ENCODE results near the gene PAAF1. TPM values are rescaled to one million over a fixed set of nuclear protein-coding genes. Genes with fewer than 3 reads are reported as not detected.

Gene PAAF1
- total RNA-seq, 1 donor from 2014 or later: 38.6 TPM

- Mint-ChIP-seq H3K27ac (no peak overlapping the region), H3K36me3 (peaks cover 21% of the 10 kb centered on the region), H3K4me3 (no peak overlapping the region), H3K9me3 (no peaks in the 10 kb centered on the region), H3K27me3 (ENCODE audit: insufficient read depth, low read depth) (no peaks in the 10 kb centered on the region), H3K4me1 (peaks cover 11% of the 10 kb centered on the region)
- Histone ChIP-seq H3K9ac (no peak overlapping the region), H3K4me3 (no peak overlapping the region), H2AFZ (replicated peaks) (no peak overlapping the region), H3K4me1 (peaks cover 8% of the 10 kb centered on the region), H4K20me1 (ENCODE audit: low read depth) (no peaks in the 10 kb centered on the region), H3K9me3 (ENCODE audit: low read depth) (no peaks in the 10 kb centered on the region), H3K27me3 (no peaks in the 10 kb centered on the region), H3K27ac (no peak overlapping the region), H3K36me3 (no peaks in the 10 kb centered on the region), H3K79me2 (ENCODE audit: low read depth) (no peaks in the 10 kb centered on the region), H3K4me2 (no peak overlapping the region), H3F3A (ENCODE audit: low read depth) (peaks cover 10% of the 10 kb centered on the region)
- DNase-seq (ENCODE audit: low spot score): no peak
- TF ChIP-seq EZH2 (IDR thresholded peaks at IDR 0.05) (no peak), EZH2phosphoT487 (IDR thresholded peaks at IDR 0.05) (no peak), CTCF (IDR thresholded peaks at IDR 0.05) (no peak)
These were observed 16.6 kb upstream of the PAAF1 start for GRCh38 chr11:73860202-73860601.

- H3K27ac Mint-ChIP-seq: no peak overlapping the region
- no peak overlapping the region for H2AFZ ChIP-seq (replicated peaks)
- H3K9me3 Mint-ChIP-seq: no peaks in the 10 kb centered on the region
- H3K27ac ChIP-seq: no peak overlapping the region
- DNase-seq (ENCODE audit: low spot score): no peak
- H4K20me1 ChIP-seq (ENCODE audit: low read depth): no peaks in the 10 kb centered on the region
- no peaks in the 10 kb centered on the region for H3K36me3 ChIP-seq
- H3F3A ChIP-seq (ENCODE audit: low read depth): no peaks in the 10 kb centered on the region
- H3K4me3 ChIP-seq: no peak overlapping the region
- H3K9me3 ChIP-seq (ENCODE audit: low read depth): no peaks in the 10 kb centered on the region
- H3K4me3 Mint-ChIP-seq: no peak overlapping the region
- H3K4me1 ChIP-seq: no peaks in the 10 kb centered on the region
- peaks cover 2% of the 10 kb centered on the region for H3K4me1 Mint-ChIP-seq
- H3K9ac ChIP-seq: no peak overlapping the region
- H3K79me2 ChIP-seq (ENCODE audit: low read depth): no peaks in the 10 kb centered on the region
- no peak overlapping the region for H3K4me2 ChIP-seq
- peaks cover 22% of the 10 kb centered on the region for H3K36me3 Mint-ChIP-seq
- H3K27me3 ChIP-seq: no peaks in the 10 kb centered on the region
- H3K27me3 Mint-ChIP-seq (ENCODE audit: insufficient read depth, low read depth): no peaks in the 10 kb centered on the region
- TF ChIP-seq CTCF (IDR thresholded peaks at IDR 0.05) (no peak), EZH2 (IDR thresholded peaks at IDR 0.05) (no peak), EZH2phosphoT487 (IDR thresholded peaks at IDR 0.05) (no peak)
These were observed 13.8 kb upstream of the PAAF1 start for GRCh38 chr11:73862986-73863385.

- Histone ChIP-seq H2AFZ (replicated peaks) (no peak overlapping the region), H3K79me2 (ENCODE audit: low read depth) (no peaks in the 10 kb centered on the region), H3K4me2 (no peak overlapping the region), H4K20me1 (ENCODE audit: low read depth) (peaks cover 4% of the 10 kb centered on the region), H3K27ac (no peak overlapping the region), H3K36me3 (no peaks in the 10 kb centered on the region), H3K9ac (no peak overlapping the region), H3F3A (ENCODE audit: low read depth) (peaks cover 19% of the 10 kb centered on the region), H3K27me3 (no peaks in the 10 kb centered on the region), H3K9me3 (ENCODE audit: low read depth) (no peaks in the 10 kb centered on the region), H3K4me1 (peaks cover 11% of the 10 kb centered on the region), H3K4me3 (no peak overlapping the region)
- Mint-ChIP-seq H3K9me3 (no peaks in the 10 kb centered on the region), H3K27ac (peak overlapping the region; percentile 25), H3K4me1 (peaks cover 12% of the 10 kb centered on the region), H3K36me3 (peaks cover 14% of the 10 kb centered on the region), H3K27me3 (ENCODE audit: insufficient read depth, low read depth) (no peaks in the 10 kb centered on the region), H3K4me3 (no peak overlapping the region)
- no peak for DNase-seq (ENCODE audit: low spot score)
- TF ChIP-seq CTCF (IDR thresholded peaks at IDR 0.05) (no peak), EZH2phosphoT487 (IDR thresholded peaks at IDR 0.05) (no peak), EZH2 (IDR thresholded peaks at IDR 0.05) (no peak)
These were observed 10.7 kb upstream of the PAAF1 start for GRCh38 chr11:73866095-73866579.
